Upper lobe of left lung (tissue), 6 donors: ENCODE data around the gene CMTM7. TPM values are rescaled to one million over a fixed set of nuclear protein-coding genes. Genes with fewer than 3 reads are reported as not detected.
A peak's percentile ranks its signal among the peaks of the same experiment; 100 is the strongest.

Experiments
- ATAC-seq, 2 donors: fragments of 200-7000 bp; cut with Tn5 transposase; one replicate each; pipeline ENCODE4 v1.9.1; 2022; ENCODE audit warnings: mild to moderate bottlenecking in 2 of 2, moderate library complexity in 2 of 2; ENCODE audit not compliant: low FRiP score in 2 of 2
- DNase-seq, 2 donors: peaks; one replicate each; pipeline ENCODE4 v3.0.0-alpha.2; 2019 to 2020
- H3K27ac ChIP-seq, 4 donors: fragments of 200-600 bp; sonication (generic); one replicate each; pipeline ENCODE4 v1.5.1; 2016 to 2019
- H3K27me3 ChIP-seq, 4 donors: fragments of 200-600 bp; sonication (generic); one replicate each; pipeline ENCODE4 v1.5.1; 2017 to 2019
- H3K36me3 ChIP-seq, 4 donors: fragments of 200-600 bp; sonication (generic); one replicate each; pipeline ENCODE4 v1.5.1; 2016 to 2019
- H3K4me1 ChIP-seq, 4 donors: fragments of 200-600 bp; sonication (generic); one replicate each; pipeline ENCODE4 v1.5.1; 2018 to 2019
- H3K4me3 ChIP-seq, 4 donors: fragments of 200-600 bp; sonication (generic); one replicate each; pipeline ENCODE4 v1.5.1; 2017 to 2019; ENCODE audit warnings: mild to moderate bottlenecking in 2 of 4, moderate library complexity in 1 of 4
- H3K9me3 ChIP-seq, 4 donors: fragments of 200-600 bp; sonication (generic); one replicate each; pipeline ENCODE4 v1.5.1; 2018 to 2019
- EP300 ChIP-seq, 4 donors: sonication (generic); formaldehyde crosslinking; IDR thresholded peaks; one replicate each; pipeline ENCODE4 v1.5.1; 2017; ENCODE audit warnings: antibody characterized with exemption in 4 of 4, control low read depth in 2 of 4
- POLR2A ChIP-seq, 4 donors: fragments of 450-650 bp; IDR thresholded peaks; one replicate each; pipeline ENCODE4 v1.5.1; 2016 to 2017; ENCODE audit warnings: antibody characterized with exemption in 4 of 4, mild to moderate bottlenecking in 2 of 4
- POLR2AphosphoS5 ChIP-seq, 2 donors: sonication (generic); formaldehyde crosslinking; IDR thresholded peaks; one replicate each; pipeline ENCODE4 v1.5.1; 2017; ENCODE audit warnings: antibody characterized with exemption in 2 of 2
- WGBS, 2 donors: methylation state at CpG; one replicate each; pipeline ENCODE4 v1.1.5; 2017 to 2018; 5-methylcytosine and 5-hydroxymethylcytosine counted together
- total RNA-seq, 6 donors: library from RNA; depleted of rRNA in 4 of 6; stranded (reverse); fragments of >200 nt in 4 of 6; gene quantifications; one replicate each; pipeline versions ENCODE4 v1.1.0 to v1.2.1, GENCODE V29; 2016 to 2021
- TF ChIP-seq, protein P1 (sequence below), 6 experiments: fragments of 450-650 bp in 4 of 6; fragments of 200-600 bp in 2 of 6; sonication (generic) in 2 of 6; IDR thresholded peaks; one replicate each; pipeline ENCODE4 v1.5.1; 2016 to 2019; ENCODE audit warnings: antibody characterized with exemption in 6 of 6
- donor health status: DM: no; HTN: no; CAD: no; lungs with moderate emphysema.
- donor health status: DM: no; HTN: yes; CAD: no; lungs with severe emphysema.

The CMTM7 gene
- total RNA-seq, 6 donors from 2014 or later = 39.4 to 103 (median 49.7) TPM

GRCh38 chr3:32423534-32423933, 31.9 kb downstream of the CMTM7 start:
- 91 to 98% methylated on average over 2 to 3 of the region's 3 CpGs for WGBS, 2 donors
- Histone ChIP-seq H3K36me3 (no peaks in the 10 kb centered on the region), H3K9me3 (no peaks in the 10 kb centered on the region), H3K4me1 (peaks cover 58 to 78% (median 68%) of the 10 kb centered on the region in 4 donors), H3K4me3 (no peak overlapping the region), H3K27me3 (no peaks in the 10 kb centered on the region), H3K27ac (peak overlapping the region in 3 of 4 donors; percentile 82 to 91 (median 87))
- ATAC-seq = no peak
- TF ChIP-seq POLR2AphosphoS5 (IDR thresholded peaks at IDR 0.05) = no peak
- TF ChIP-seq, protein P1, sequence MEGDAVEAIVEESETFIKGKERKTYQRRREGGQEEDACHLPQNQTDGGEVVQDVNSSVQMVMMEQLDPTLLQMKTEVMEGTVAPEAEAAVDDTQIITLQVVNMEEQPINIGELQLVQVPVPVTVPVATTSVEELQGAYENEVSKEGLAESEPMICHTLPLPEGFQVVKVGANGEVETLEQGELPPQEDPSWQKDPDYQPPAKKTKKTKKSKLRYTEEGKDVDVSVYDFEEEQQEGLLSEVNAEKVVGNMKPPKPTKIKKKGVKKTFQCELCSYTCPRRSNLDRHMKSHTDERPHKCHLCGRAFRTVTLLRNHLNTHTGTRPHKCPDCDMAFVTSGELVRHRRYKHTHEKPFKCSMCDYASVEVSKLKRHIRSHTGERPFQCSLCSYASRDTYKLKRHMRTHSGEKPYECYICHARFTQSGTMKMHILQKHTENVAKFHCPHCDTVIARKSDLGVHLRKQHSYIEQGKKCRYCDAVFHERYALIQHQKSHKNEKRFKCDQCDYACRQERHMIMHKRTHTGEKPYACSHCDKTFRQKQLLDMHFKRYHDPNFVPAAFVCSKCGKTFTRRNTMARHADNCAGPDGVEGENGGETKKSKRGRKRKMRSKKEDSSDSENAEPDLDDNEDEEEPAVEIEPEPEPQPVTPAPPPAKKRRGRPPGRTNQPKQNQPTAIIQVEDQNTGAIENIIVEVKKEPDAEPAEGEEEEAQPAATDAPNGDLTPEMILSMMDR (IDR thresholded peaks at IDR 0.05) = no peak
- TF ChIP-seq POLR2A (IDR thresholded peaks at IDR 0.05) = no peak
- no peak for TF ChIP-seq EP300 (IDR thresholded peaks at IDR 0.05)
- DNase-seq = no peak

GRCh38 chr3:32423956-32424557, 32.4 kb downstream of the CMTM7 start:
- peaks cover 63 to 81% (median 72%) of the 10 kb centered on the region in 4 donors for H3K4me1 ChIP-seq
- TF ChIP-seq EP300 (IDR thresholded peaks at IDR 0.05) (no peak), POLR2A (IDR thresholded peaks at IDR 0.05) (no peak), POLR2AphosphoS5 (IDR thresholded peaks at IDR 0.05) (no peak)
- TF ChIP-seq, protein P1 (IDR thresholded peaks at IDR 0.05) = no peak
- no peaks in the 10 kb centered on the region for H3K9me3 ChIP-seq
- ATAC-seq (no peak), DNase-seq (no peak)
- H3K36me3 ChIP-seq = no peaks in the 10 kb centered on the region
- H3K4me3 ChIP-seq = no peak overlapping the region
- no peaks in the 10 kb centered on the region for H3K27me3 ChIP-seq
- 73 to 77% methylated on average over 12 of the region's 12 CpGs for WGBS, 2 donors
- peak overlapping the region in 3 of 4 donors; percentile 82 to 91 (median 87) for H3K27ac ChIP-seq

DNA sequence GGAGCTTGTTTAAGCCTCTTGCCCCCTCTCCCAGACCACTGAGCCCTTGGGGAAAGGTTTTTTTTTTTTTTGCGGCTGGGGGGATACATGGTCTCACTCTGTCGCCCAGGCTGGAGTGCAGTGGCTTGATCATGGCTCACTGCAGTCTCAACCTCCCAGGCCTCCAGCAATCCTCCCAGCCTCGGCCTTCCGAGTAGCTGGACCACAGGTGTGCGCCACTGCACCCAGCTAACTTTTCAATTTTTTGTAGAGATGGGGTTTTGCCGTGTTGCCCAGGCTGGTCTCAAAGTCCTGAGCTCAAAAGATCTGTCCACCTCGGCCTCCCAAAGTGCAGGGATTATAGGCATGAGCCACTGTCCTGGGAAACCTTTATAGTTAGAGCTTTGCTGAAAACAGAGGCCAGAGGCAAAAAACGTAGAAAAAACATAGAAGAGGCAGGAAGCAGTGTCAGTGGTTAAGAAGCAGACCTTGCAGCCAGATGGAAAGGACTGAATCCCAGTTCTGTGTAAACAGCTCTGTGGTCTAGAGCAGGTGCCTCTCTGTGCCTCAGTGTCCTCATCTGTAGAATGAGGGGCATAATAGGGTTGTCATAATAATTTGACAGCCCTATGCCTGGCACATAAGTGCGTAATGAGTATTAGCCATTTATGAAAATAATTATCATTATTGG, 33.1 kb downstream of the CMTM7 start:
- H3K9me3 ChIP-seq = no peaks in the 10 kb centered on the region
- no peak overlapping the region for H3K4me3 ChIP-seq
- H3K36me3 ChIP-seq = no peaks in the 10 kb centered on the region
- H3K4me1 ChIP-seq = peaks cover 59 to 75% (median 70%) of the 10 kb centered on the region in 4 donors
- peak overlapping the region in 2 of 4 donors; percentile 82 to 91 for H3K27ac ChIP-seq
- no peaks in the 10 kb centered on the region for H3K27me3 ChIP-seq
- DNase-seq = no peak
- 85 to 90% methylated on average over 9 of the region's 9 CpGs for WGBS, 2 donors
- no peak for ATAC-seq
- TF ChIP-seq POLR2A (IDR thresholded peaks at IDR 0.05) = no peak
- no peak for TF ChIP-seq EP300 (IDR thresholded peaks at IDR 0.05)
- TF ChIP-seq POLR2AphosphoS5 (IDR thresholded peaks at IDR 0.05) = no peak
- TF ChIP-seq, protein P1 (IDR thresholded peaks at IDR 0.05) = no peak

DNA sequence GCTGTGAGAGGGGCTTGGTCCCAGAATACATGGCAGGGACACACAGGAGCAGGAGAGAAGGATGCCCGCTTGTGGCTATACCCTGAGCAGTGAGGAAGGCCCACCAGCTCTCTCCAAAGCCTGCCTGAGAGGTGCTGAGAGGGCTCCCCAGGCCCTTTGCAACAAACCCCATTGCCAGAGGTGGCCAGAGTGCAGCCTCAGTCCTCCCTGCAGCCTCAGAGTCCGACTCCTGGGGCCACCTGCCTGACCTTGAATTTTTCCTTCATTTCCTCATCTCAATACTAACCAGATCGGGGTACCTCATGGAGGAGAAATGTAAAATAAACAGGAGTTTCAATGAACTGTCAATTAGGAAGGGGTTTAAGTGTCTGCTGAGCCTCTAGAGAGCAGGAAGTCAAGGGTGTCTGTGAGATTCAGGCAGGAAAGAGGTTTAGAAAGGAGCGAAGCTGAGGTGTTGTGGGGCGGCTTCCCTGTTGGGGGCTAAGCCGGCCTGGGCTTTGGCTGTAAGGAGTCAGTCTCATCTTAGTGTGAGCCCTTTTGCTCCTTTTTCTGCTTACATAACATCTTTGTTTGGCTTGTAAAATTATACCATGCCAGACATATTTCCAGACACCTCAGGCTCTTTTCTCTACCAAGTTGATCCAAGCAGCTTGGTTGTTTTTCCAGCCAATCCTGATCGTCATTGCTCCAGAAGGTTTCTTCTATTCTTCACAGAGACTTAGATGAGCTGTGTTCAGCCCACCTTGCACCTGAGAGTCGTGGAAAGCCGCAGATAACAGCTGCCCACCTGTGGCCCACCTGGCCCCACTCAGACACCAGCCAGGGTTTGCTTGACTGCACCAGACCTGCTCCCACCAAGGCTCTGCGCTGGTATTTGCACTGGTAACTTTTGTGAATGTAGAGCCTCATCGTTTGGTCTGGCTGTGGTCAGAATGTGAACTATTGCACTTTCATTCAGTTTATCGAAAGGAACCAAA, 36.7 kb downstream of the CMTM7 start:
- WGBS, 2 donors = 48 to 57% methylated on average over 11 to 12 of the region's 12 CpGs
- ATAC-seq (peak in 1 of 2 donors; percentile 18), DNase-seq (no peak)

More for the DNA sequence above, 36.7 kb downstream of the CMTM7 start:
- H3K9me3 ChIP-seq = no peaks in the 10 kb centered on the region
- H3K27me3 ChIP-seq = no peaks in the 10 kb centered on the region
- peak overlapping the region in 3 of 4 donors; percentile 13 to 52 (median 45) for H3K27ac ChIP-seq
- H3K4me3 ChIP-seq = no peak overlapping the region
- TF ChIP-seq EP300 (IDR thresholded peaks at IDR 0.05) (no peak), POLR2AphosphoS5 (IDR thresholded peaks at IDR 0.05) (no peak), POLR2A (IDR thresholded peaks at IDR 0.05) (no peak)
- TF ChIP-seq, protein P1 (IDR thresholded peaks at IDR 0.05) = no peak
- H3K36me3 ChIP-seq = no peaks in the 10 kb centered on the region
- peaks cover 30 to 47% (median 39%) of the 10 kb centered on the region in 4 donors for H3K4me1 ChIP-seq
